Stimulated activated CD4-positive, alpha-beta T cell treated with anti-CD3 and anti-CD28 coated beads, Interleukin-12 subunit alpha, Interleukin-12 subunit beta, amount 100 ng/mL, for 48 hours (primary cell): ENCODE results near the gene ESPL1.

Experiments
- DNase-seq, 3 donors: peaks; one replicate each; pipeline ENCODE4 v3.0.0-alpha.2; 2020; ENCODE audit warnings: low read depth in 2 of 3, low spot score in 1 of 3

Gene ESPL1

DNA sequence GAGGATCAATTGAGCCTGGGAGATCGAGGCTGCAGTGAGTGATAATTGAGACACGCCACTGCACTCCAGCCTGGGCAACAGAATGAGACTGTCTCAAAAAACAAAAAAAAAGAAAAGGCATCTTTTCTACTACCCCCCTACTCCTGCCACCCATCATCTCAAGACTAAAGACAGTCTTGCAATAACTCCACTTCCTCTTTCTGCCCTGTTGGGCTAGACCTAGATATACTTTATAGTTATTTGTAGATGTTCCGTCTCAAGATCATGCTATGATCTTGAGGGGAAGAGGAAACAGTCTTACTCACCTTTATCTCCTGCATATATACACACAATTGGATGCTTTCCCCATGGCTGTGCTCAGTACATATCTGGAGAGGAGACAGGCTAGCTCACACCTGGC is 12.1 kb upstream of the ESPL1 start:
- no peak for DNase-seq

DNA sequence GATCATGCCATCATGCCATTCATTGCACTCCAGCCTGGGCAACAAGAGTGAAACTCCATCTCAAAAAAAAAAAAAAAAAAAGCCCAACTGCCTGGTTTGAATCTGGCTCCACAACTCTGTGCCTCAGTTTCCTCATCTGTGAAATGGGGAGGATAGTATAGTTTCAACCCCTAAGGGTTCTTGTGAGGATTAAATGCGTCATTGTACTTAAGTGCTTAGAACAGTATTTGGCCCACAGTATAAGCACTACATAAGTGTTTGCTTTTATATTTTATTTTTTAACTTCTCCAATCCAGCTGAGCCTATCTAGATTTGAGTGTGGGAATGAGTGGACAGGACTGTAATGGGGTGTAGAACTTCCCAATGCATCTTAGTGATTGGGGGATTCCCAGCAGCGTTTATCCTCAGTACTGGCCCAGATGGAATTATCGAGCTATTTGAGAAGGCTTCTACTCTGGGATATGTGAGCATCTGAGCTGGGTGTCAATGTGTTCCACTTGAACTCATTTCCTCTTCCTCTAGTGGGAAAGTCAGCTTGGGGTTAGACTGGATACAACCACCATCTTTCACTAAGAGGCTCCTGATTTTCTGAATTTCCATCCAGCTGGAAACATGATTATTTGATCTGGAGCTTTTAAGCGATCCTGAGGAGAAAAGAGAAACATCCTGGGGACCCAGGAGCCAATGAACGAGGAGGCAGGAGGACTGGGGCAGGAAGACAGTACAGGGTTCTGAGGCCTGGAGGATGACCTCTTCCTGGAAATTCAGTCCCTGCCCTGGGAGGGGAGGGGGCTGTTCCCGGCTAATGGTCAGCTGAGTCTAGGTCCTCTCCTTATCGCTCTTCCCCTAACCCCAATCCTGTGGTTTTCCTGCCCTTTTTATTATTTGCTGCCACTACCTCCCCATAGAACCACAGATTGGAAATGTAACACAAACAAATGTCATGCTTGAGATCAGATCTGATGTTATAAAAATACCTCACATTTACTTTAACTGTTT is 9.3 kb upstream of the ESPL1 start:
- DNase-seq: no peak

DNA sequence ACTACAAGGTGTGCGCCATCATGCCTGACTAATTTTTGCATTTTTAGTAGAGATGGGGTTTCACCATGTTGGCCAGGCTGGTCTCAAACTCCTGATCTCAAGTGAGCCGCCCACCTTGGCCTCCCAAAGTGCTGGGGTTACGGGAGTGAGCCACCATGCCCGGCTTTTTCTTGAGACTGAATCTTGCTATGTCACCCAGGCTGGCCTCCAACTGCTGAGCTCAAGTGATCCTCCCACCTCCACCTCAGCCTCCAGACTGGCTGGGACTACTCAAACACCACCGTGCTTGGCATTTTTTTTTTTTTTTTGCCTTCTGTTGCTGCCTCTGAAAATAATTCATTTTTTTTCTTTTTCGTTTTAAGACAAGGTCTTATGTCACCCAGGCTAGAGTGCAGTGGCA is 8.2 kb upstream of the ESPL1 start:
- no peak for DNase-seq

DNA sequence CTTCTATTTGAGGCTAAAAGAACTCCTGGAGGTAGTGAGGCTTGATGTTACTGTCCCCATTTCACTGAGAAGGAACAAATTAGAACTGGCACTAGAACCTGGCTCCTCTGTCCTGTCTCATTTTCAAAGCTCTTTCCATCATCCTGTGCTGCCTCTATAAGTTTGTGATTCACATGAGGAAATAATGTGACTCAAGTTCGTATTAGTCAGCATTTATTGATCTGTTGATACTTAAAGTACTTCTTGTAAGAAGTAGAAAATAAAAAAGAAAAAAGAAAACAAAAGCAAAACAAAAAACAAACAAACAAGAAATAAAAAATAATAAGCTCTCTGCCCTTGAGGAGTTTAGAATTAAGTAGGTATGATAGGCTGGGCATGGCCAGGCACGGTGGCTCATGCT is 2.3 kb upstream of the ESPL1 start:
- DNase-seq: no peak

DNA sequence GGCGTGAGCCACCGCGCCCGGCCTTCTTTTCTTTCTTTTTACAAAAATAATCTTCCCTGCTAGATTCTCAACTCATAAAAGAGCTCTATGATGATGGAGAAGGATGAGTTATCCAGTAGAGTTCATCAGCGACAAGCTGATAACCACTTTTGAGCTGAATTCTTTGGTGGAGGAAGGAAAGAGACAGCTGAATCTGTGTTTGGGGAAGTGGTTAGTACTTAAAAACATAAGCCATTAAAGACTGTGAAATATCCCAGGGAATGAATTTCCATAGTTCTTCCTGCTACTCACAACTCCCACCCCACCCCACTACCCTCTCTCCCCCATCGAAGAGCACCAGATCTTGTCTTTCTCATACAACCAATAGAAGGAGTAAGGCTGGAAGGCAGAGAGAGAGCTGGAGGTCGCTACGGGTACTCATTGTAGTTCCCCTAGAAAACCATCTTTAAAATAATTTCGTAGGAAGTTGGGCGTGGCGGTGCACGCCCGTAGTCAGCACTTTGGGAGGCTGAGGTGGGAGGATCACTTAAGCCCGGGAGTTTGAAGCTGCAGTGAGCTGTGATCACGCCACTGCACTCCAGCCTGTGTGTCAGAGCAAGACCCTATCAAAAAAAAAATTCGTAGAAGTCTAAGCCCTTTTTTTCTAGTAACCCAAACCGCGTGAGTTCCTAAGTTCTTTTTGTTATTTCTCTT is 647 bp upstream of the ESPL1 start:
- DNase-seq: peak in 2 of 3 donors; percentile 25 to 33

DNA sequence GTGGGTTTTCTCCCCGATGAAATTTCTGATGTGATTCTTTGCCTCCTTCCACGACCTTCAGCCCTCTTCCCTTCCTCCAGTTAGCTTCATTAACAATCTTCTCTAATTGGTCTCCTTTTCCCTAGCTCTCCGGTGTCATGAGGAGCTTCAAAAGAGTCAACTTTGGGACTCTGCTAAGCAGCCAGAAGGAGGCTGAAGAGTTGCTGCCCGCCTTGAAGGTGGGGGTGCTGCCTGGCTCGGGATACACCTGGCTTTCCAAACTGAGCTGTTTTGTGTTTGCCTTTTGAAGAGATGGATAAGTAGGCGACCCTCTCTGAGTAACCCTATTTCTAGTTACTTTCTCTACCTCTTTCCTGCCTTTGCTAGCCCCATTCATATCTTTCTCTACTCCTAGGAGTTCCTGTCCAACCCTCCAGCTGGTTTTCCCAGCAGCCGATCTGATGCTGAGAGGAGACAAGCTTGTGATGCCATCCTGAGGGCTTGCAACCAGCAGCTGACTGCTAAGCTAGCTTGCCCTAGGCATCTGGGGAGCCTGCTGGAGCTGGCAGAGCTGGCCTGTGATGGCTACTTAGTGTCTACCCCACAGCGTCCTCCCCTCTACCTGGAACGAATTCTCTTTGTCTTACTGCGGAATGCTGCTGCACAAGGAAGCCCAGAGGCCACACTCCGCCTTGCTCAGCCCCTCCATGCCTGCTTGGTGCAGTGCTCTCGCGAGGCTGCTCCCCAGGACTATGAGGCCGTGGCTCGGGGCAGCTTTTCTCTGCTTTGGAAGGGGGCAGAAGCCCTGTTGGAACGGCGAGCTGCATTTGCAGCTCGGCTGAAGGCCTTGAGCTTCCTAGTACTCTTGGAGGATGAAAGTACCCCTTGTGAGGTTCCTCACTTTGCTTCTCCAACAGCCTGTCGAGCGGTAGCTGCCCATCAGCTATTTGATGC is 797 bp downstream of the ESPL1 start:
- DNase-seq: no peak

DNA sequence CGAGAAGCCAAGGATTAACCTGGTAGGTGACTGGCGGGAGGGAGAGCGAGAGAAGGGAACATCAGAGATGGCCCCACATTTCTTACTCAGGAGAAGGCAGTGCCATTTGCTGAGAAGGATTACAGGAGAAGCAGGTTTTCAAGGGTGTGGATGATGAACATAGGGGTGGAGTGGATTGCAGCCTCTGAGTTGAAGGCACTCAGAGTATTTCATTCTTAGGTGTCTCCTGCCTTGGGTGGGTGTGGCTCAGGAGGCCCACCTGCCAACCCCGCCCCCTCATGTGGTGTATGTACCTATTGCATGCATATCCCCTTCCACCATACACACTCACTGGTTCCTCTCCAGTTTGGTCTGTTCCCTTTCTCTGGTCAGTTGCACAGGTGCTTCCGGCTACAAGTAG is 6.3 kb downstream of the ESPL1 start:
- DNase-seq: no peak

DNA sequence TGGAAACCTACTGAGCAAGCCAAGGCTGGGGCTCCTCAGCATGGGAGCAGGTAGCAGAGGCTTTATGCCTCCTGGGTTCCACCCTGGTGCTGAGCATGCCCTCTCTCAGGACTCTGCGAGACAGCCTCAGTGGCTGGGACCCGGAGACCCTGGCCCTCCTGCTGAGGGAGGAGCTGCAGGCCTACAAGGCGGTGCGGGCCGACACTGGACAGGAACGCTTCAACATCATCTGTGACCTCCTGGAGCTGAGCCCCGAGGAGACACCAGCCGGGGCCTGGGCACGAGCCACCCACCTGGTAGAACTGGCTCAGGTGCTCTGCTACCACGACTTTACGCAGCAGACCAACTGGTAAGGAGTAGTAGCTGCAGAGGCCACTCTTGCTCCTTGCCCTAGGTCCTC is 8.4 kb downstream of the ESPL1 start:
- DNase-seq: no peak

DNA sequence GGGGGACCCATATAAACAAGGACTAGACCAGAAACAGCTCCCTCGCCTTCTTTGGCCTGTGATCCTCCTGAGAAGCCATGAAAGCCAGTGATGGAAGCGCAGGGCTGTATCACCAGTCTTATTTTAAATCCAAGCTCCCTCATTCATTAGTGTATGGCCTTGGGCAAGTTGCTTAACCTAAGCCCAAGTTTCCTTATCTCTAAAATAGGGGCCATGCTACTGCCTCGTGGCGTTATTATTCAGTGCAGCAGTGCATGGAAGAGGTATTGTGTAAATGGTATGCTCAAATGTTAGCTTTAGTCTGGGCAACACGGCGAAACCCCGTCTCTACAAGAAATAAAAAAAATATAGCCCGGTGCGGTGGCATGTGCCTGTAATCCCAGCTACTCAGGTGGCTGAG is 9.9 kb downstream of the ESPL1 start:
- DNase-seq: no peak

DNA sequence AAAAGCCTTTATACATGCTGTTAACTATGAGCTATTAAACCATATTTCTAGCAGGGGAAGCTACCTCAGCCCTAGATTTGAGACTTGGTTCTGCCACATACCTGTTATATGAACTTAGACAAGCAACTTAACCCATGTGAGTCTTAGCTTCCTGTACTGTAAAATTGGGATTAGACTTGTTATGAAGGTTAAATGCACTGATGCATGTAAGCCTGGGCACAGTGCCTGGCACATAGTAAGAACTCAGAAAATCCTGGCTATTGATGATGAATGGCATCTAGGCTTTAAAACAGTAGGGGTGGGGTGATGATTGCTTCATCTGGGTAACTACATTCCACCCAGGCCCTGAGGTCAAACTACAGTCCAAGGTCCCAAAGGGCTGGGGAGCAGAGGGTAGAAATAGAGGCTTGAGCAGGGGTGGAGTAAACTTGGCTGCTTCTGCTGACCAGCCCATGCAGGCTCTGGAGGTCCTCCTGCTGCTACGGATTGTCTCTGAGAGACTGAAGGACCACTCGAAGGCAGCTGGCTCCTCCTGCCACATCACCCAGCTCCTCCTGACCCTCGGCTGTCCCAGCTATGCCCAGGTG is 11.3 kb downstream of the ESPL1 start:
- DNase-seq: no peak

DNA sequence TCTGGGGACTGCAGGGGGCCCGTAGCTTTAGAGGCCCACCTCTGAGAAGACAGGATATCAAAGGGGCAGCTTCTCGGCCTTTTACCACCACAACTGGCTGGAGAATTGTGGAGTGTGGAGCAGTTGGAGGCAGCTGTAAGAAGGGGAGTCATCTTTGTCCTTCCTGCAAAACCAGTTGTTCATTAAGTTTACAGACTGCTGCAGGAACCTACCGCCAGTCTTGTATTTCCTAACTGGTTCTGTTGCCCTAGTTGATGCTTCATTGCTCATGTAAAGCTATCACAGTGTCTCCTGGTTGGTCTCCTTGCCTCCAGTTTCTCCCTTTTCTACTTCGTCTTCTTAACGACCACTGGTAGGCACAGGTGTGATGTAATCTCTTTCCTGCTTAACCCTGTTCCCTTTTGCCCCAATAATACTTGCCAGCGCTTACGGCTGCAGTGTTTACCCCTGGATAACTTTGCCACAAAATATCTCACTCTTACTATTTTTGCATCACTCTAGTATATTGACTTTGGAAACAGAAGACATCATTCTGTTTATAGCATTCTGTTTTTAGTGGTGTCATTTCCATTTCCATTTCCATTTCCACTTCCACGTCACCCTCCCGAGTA is 11.9 kb downstream of the ESPL1 start:
- DNase-seq: no peak

DNA sequence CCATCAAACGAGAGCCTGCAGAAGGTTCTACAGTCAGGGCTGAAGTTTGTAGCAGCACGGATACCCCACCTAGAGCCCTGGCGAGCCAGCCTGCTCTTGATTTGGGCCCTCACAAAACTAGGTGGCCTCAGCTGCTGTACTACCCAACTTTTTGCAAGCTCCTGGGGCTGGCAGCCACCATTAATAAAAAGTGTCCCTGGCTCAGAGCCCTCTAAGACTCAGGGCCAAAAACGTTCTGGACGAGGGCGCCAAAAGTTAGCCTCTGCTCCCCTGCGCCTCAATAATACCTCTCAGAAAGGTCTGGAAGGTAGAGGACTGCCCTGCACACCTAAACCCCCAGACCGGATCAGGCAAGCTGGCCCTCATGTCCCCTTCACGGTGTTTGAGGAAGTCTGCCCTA is 18.3 kb downstream of the ESPL1 start:
- no peak for DNase-seq

DNA sequence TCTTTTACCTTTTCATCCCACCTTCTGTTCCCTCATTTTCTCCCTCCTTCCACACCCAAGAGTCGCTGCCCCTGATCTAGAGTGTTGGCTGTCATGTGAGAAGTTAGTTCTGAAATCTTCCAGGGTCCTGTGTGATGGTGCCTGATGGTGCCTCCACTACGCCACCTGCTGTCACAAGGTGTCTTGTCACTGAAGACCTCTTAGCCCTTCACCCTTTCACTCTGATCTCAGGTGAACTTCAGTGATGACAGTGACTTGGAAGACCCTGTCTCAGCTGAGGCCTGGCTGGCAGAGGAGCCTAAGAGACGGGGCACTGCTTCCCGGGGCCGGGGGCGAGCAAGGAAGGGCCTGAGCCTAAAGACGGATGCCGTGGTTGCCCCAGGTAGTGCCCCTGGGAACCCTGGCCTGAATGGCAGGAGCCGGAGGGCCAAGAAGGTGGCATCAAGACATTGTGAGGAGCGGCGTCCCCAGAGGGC is 19.7 kb downstream of the ESPL1 start:
- peak in 1 of 3 donors; percentile 44 for DNase-seq

DNA sequence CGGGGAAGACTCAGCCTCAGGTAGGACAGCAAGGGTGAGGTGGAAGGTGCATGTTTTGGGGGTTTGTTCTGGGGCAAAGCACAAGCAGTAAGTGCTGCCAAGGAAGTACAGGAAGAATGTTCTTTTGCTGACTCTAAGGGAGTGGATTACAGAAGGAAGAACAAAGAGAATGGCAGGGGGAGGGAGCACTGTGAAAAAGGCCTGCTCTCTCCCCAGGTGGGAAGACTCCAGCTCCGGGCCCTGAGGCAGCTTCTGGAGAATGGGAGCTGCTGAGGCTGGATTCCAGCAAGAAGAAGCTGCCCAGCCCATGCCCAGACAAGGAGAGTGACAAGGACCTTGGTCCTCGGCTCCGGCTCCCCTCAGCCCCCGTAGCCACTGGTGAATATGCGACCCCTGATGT is 20.2 kb downstream of the ESPL1 start:
- no peak for DNase-seq

DNA sequence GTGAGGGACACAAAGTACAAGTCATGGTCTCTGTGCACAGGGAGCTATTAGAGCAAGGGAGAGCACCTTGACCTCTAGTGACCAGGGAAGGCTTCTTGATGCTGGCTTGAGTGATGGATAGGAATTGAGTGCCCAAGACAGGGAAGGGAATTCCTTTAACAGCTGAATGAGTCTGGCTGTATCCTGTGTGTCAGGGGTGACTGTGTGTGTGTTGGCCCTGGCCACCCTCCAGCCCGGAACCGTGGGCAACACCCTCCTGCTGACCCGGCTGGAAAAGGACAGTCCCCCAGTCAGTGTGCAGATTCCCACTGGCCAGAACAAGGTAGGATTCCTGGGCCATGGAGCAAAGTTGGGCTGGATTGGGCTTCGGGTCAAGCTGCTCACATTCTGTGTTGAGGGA is 21.8 kb downstream of the ESPL1 start:
- no peak for DNase-seq

DNA sequence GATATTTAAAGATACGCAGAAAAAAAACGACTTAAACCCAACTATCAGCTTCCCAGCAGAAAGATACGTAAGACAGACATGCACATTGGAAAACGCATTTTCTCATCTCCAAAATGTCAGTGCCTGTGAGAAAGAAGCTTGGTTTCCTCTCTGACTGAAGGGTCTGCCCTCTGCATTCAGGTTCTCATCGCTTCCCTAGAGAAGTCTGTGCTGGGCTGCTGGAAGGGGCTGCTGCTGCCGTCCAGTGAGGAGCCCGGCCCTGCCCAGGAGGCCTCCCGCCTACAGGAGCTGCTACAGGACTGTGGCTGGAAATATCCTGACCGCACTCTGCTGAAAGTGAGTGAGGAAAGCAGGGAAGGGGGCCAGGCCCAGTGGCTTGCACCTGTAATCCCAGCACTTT is 22.6 kb downstream of the ESPL1 start:
- no peak for DNase-seq

DNA sequence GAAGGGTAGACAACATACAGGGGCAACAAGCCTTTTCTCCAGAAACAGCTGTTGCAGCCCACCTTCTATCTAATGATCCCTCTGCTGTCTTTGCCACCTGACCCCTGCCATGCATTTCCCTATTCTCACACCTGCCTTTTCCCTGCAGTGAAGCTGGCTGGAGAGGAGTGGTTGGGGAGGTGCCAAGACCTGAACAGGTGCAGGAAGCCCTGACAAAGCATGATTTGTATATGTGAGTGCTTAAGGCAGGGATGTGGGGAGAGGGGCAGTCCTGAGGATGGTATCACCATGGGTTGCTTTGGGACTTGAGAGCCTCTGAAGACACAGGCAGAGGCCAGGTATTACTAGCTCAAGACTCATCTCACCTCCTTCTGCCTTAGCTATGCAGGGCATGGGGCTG is 24.3 kb downstream of the ESPL1 start:
- no peak for DNase-seq

DNA sequence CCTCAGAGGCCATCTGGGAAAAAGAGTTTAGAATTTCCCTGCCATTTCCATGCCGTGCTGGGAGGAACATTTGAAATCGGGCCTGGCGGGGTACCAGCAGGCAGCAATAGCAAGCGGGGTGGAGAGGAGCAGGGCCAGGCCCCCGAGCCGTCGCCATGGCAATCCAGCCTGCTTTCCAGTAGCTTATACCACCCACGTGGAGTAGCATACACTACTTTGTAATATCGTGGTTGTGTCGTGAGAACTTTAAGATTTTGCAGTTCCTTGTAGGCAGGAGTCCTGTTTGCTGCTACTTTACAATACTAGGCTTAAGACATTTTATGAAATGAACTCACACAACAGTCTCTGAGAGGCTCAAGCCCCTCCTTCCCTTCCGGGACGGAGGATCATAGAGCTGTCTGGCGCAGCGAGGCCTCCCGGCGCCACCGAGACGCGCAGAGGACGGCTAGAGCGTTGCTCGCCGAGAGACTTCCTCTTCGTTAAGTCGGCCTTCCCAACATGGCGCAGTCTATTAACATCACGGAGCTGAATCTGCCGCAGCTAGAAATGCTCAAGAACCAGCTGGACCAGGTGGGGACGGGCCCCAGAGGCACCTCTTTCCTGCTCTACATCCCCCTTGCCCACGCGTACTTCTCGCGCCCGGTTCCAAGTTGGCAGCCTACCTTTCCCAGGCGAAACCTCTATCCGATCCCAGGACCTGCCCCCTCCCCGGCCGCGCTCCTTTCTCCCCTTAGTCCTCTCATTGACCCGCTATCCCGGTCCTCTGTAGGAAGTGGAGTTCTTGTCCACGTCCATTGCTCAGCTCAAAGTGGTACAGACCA is 27.2 kb downstream of the ESPL1 start, which contains the start of gene PFDN5:
PFDN5 (plus strand) TSS at position 473 of the 821 bp plus-strand sequence; CDS start at position 499, 26 bp downstream.
- peak; percentile 73 to 82 (median 76) for DNase-seq

DNA sequence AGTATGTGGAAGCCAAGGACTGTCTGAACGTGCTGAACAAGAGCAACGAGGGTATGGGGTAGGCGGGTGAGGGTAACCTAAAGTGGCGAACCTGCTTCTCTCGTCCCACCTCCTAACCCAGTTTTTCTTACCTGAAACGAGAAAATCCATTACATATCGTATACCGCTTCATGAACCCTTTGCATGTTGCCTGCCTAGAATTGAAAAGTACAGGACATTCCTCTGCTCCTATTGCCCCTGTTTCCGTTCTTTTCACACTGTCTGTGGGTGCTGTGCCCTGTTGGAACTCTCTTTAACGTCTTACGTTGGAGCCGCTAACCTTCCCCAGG is 27.8 kb downstream of the ESPL1 start:
- no peak for DNase-seq
